Ishikawa (cell line): ENCODE data around the gene OGFOD1.

Experiments used
- TAF1 ChIP-seq: IDR thresholded peaks from 2 replicates; pipeline ENCODE4 v1.6.1; 2012; ENCODE audit warnings: low read depth, mild to moderate bottlenecking
- TF ChIP-seq, protein P1 (sequence below): IDR thresholded peaks from 2 replicates; pipeline ENCODE4 v1.6.1; 2012; ENCODE audit warnings: low read depth, mild to moderate bottlenecking

DNA sequence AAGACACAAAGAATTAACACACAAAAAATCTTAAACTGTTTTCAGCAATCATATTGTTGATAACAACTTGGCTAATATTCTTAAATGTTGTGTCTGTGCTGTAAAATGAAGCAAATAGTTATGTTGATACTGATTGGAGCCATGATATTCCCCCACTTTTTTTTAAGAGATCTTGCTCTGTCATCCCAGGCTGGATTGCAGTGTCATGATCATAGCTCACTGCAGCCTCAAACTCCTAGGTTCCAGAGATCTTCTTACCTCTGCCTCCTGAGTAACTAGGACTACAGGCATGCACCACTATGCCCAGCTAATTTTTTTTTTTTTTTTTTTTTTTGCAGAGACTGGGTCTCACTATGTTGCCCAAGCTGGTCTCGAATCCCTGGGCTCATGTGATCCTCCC is 42.5 kb downstream of the OGFOD1 start:
- TF ChIP-seq TAF1: no peak
- TF ChIP-seq, protein P1, sequence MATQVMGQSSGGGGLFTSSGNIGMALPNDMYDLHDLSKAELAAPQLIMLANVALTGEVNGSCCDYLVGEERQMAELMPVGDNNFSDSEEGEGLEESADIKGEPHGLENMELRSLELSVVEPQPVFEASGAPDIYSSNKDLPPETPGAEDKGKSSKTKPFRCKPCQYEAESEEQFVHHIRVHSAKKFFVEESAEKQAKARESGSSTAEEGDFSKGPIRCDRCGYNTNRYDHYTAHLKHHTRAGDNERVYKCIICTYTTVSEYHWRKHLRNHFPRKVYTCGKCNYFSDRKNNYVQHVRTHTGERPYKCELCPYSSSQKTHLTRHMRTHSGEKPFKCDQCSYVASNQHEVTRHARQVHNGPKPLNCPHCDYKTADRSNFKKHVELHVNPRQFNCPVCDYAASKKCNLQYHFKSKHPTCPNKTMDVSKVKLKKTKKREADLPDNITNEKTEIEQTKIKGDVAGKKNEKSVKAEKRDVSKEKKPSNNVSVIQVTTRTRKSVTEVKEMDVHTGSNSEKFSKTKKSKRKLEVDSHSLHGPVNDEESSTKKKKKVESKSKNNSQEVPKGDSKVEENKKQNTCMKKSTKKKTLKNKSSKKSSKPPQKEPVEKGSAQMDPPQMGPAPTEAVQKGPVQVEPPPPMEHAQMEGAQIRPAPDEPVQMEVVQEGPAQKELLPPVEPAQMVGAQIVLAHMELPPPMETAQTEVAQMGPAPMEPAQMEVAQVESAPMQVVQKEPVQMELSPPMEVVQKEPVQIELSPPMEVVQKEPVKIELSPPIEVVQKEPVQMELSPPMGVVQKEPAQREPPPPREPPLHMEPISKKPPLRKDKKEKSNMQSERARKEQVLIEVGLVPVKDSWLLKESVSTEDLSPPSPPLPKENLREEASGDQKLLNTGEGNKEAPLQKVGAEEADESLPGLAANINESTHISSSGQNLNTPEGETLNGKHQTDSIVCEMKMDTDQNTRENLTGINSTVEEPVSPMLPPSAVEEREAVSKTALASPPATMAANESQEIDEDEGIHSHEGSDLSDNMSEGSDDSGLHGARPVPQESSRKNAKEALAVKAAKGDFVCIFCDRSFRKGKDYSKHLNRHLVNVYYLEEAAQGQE: no peak
